Measurements from ENCODE around the gene CORO2B. TPM values are rescaled to one million over a fixed set of nuclear protein-coding genes. Genes with fewer than 3 reads are reported as not detected.

Gene CORO2B
- total RNA-seq, 1 experiment from 2014 or later: 3.8 TPM

- H3K4me1 ChIP-seq (ENCODE audit: insufficient read depth, low read length, poor library complexity, severe bottlenecking): no peaks in the 10 kb centered on the region
- H3K27ac ChIP-seq (ENCODE audit: low read depth, low read length, poor library complexity, severe bottlenecking): no peak overlapping the region
- CTCF ChIA-PET: no interaction called here
- TF ChIP-seq CTCF (conservative IDR thresholded peaks at IDR 0.05; ENCODE audit: low read depth, low read length) (no peak), EZH2 (IDR thresholded peaks at IDR 0.05; ENCODE audit: borderline replicate concordance, low read depth, low read length, poor library complexity, severe bottlenecking) (no peak)
- no peaks in the 10 kb centered on the region for H3K9me3 ChIP-seq (ENCODE audit: low read depth, low read length, poor library complexity, severe bottlenecking)
- BruUV-seq (replicated peaks): no TSS peak
- H3K36me3 ChIP-seq (ENCODE audit: insufficient read depth, low read length, poor library complexity, severe bottlenecking): no peaks in the 10 kb centered on the region
- DNase-seq (ENCODE audit: low spot score): no peak
- intact Hi-C loops (cut with micrococcal nuclease; ENCODE audit: unreplicated experiment): no loop called here
- H3K27me3 ChIP-seq (replicated peaks; ENCODE audit: insufficient read depth, low read depth, low read length, poor library complexity): no peaks in the 10 kb centered on the region
- H3K4me3 ChIP-seq (ENCODE audit: low read depth, low read length, poor library complexity, severe bottlenecking): no peak overlapping the region
- POLR2A ChIA-PET (ENCODE audit: low non-redundant PET): no interaction called here
These were observed 136.3 kb downstream of the CORO2B start for GRCh38 chr15:68715111-68715510.

GRCh38 chr15:68717951-68718350 lies 139.2 kb downstream of the CORO2B start:
- DNase-seq (ENCODE audit: low spot score): no peak
- CTCF ChIA-PET: no interaction called here
- no peaks in the 10 kb centered on the region for H3K36me3 ChIP-seq (ENCODE audit: insufficient read depth, low read length, poor library complexity, severe bottlenecking)
- H3K27ac ChIP-seq (ENCODE audit: low read depth, low read length, poor library complexity, severe bottlenecking): no peak overlapping the region
- no peak for TF ChIP-seq CTCF (conservative IDR thresholded peaks at IDR 0.05; ENCODE audit: low read depth, low read length)
- TF ChIP-seq EZH2 (IDR thresholded peaks at IDR 0.05; ENCODE audit: borderline replicate concordance, low read depth, low read length, poor library complexity, severe bottlenecking): no peak
- no peak overlapping the region for H3K4me3 ChIP-seq (ENCODE audit: low read depth, low read length, poor library complexity, severe bottlenecking)
- intact Hi-C loops (cut with micrococcal nuclease; ENCODE audit: unreplicated experiment): no loop called here
- no peaks in the 10 kb centered on the region for H3K27me3 ChIP-seq (replicated peaks; ENCODE audit: insufficient read depth, low read depth, low read length, poor library complexity)
- no peaks in the 10 kb centered on the region for H3K4me1 ChIP-seq (ENCODE audit: insufficient read depth, low read length, poor library complexity, severe bottlenecking)
- POLR2A ChIA-PET (ENCODE audit: low non-redundant PET): no interaction called here
- no TSS peak for BruUV-seq (replicated peaks)
- no peaks in the 10 kb centered on the region for H3K9me3 ChIP-seq (ENCODE audit: low read depth, low read length, poor library complexity, severe bottlenecking)

GRCh38 chr15:68718468-68718867 lies 139.7 kb downstream of the CORO2B start:
- no TSS peak for BruUV-seq (replicated peaks)
- no peak overlapping the region for H3K27ac ChIP-seq (ENCODE audit: low read depth, low read length, poor library complexity, severe bottlenecking)
- ChIA-PET POLR2A (ENCODE audit: low non-redundant PET) (no interaction called here), CTCF (no interaction called here)
- intact Hi-C loops (cut with micrococcal nuclease; ENCODE audit: unreplicated experiment): no loop called here
- H3K4me1 ChIP-seq (ENCODE audit: insufficient read depth, low read length, poor library complexity, severe bottlenecking): no peaks in the 10 kb centered on the region
- H3K36me3 ChIP-seq (ENCODE audit: insufficient read depth, low read length, poor library complexity, severe bottlenecking): no peaks in the 10 kb centered on the region
- no peaks in the 10 kb centered on the region for H3K9me3 ChIP-seq (ENCODE audit: low read depth, low read length, poor library complexity, severe bottlenecking)
- H3K27me3 ChIP-seq (replicated peaks; ENCODE audit: insufficient read depth, low read depth, low read length, poor library complexity): no peaks in the 10 kb centered on the region
- DNase-seq (ENCODE audit: low spot score): no peak
- no peak overlapping the region for H3K4me3 ChIP-seq (ENCODE audit: low read depth, low read length, poor library complexity, severe bottlenecking)
- TF ChIP-seq EZH2 (IDR thresholded peaks at IDR 0.05; ENCODE audit: borderline replicate concordance, low read depth, low read length, poor library complexity, severe bottlenecking) (no peak), CTCF (conservative IDR thresholded peaks at IDR 0.05; ENCODE audit: low read depth, low read length) (no peak)

Data from A673 (cell line).